GM19452 (cell line): ENCODE measurements around the gene TMIE.

Source experiments
- ATAC-seq: cut with Tn5 transposase; IDR thresholded peaks from one replicate; pipeline ENCODE4 v1.9.1; 2021; ENCODE audit not compliant: unreplicated experiment

Gene TMIE

DNA sequence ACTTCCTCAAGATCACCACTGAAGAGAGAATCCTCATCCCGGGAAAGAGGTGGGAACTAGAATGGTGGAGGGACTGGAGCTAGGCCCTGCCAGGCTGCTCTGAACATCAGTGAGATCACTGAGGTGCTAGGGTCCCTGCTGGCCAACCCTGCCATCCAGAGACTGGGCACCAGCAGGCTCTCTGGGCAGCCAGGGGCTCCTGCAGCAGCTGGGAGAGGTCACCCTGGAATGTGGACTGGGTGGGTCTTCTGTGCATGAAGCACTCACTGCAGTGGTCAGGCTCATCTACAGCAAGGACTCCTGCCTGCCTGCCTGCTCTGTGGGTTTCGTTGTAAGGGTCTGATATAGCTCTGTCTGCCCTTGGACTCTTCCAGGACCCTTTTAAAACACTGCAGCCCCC lies 32.6 kb upstream of the TMIE start:
- ATAC-seq, result no peak

DNA sequence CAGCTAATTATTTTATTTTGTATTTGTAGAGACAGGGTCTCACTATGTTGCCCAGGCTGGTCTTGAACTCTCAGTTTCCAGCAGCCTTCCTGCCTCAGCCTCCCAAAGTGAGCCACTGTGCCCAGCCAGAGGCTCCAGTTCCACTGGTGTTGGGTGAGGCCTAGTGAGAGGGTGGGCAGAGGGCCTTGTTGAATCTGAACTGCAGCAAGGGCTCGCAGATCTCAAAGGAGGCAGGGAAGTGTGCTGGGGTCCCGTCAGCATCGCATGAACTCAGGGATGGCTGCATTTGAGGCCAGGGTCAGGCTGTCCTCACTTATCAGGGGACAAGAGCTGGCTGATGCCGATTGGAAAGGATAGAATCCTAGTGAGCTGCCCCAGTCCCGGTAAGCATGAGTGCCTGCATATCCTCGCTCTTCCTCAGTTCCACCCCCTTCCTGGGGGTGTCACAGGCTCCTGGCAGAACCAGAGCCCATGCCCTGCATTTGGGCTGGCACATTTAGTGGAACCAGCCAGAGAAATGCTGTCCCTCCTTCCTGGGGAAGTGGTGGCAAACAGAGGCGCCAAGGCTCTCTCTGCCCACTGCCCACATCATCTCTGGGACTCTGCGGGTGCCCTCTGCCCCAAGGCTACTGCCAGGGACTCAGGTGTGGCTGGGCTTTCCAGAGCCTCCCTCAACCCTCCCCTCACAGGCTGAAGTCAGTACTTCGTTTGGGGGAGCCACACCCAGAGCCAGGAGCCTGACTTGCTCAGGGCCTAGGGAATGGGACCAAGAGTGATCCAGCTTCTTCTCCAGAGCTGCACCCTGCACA lies 31.8 kb upstream of the TMIE start:
- no peak for ATAC-seq

DNA sequence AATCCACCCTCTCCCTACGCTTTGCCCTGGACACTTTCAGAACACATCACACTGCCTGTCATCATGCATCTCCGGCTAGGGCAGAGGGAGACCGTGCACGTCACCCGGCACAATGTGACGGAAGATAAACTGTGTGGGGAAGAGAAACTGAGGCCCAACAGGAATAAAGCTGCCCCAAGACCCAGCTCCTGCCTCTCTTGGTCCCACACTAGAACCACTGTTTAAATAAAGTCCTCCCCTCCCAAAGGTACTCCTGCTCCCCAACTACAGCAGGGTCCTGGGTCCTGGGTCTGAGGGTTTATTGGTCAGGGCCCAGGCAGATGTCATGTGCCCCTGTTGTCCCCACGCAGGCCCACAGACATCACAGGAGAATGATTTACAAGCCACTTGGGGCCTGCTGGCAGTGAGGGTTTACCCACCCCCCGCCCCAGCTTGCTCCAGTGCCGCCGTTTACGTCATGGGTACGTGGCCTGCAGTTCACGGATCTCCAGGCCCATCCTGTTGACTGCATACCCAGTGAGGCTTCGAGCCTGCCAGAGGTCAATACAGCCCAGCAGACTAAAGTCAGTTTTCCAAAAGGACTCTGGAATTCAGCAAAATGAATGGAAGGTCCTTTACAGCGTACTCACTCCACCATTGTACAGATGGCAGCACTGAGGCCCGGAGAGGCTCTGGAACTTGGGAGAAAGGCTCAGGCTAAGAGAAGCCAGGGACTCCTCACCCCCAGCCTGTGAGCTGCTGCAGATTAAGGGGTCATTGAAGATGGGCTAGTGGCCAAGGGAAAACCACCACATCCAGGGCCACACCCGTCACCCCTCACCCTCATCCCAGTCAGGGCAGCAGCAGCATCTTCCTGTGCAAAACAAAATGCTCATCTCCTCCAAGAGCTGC lies 30.9 kb upstream of the TMIE start:
- ATAC-seq, result no peak

DNA sequence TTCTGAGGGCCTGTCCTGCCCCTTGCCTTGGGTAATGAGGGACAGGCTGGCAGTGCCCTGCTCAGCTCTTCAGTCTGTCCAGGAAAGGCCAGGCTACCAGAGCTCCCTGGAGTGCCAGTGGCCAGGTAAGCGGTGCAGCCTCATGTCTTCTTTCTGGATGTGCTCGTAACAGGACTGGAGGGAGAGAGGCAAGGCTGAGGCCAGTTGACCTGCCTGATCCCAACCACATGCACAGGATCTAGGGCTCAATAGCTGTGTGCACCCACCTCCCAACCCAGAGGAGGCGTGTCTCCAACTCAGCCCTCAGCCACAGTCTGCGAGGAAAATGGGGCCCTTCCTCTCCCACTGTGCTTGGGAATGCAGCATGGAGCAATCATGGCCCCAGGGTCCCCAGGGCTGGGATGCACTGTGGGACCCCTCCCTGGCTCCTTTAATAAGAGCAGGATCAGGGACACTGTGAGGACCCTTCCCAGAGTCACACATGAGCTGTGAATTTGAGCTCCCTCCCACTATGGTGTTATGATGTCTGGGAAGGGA lies 30.2 kb upstream of the TMIE start:
- ATAC-seq, result no peak

DNA sequence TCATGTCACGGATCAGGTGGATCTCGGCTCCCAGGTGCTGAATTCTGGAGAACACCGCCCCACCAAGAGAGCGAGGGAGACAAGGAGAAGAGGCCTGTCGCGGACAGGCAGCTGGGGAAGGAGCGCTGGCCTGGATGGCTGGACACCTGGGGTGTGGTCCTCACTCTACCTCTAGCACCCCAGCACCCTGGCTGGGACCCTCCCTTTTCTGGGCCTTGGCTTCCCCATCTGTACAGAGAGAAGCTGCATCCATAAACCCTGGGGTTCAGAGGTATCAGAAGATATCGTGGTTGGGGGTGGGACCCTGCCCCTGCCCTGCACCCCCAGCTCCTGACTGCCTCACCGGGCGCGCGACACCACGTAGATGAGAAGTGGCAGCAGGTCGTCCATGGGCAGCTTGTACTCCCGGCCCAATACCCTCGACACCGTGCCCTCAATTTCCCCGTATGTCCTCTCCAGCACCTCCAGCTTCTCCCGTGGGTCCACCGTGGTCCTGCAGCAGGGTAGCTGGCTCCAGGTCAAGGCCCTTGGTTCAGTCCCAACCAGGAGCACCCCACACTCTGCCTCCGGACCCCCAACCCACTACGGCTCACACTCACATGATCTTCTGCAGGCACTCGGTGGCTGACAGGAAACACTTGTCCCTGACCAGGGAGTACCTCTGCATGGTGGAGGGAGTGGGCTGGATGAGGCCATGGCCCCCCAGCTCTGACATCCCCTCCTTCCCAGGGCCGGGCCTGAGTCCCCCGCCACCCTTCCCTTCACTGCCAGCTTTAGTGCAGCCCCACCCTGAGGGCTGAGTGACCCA lies 29.4 kb upstream of the TMIE start:
- no peak for ATAC-seq

DNA sequence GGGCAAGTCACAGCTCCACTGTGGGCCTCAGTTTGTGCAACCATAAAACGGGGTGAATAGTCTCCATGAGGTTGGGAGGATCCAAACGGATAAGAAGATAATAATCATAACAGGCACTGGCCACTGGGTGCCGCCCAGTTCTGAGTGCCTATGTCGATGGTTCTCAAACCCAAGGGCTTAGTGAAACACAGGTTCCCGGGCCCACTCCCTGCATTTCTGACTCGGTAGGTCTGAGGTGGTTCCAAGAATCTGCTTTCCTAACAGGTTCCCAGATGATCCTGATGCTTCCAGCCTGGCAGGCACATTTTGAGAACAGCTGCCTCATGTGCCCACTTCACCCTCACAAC lies 28.9 kb upstream of the TMIE start:
- no peak for ATAC-seq

DNA sequence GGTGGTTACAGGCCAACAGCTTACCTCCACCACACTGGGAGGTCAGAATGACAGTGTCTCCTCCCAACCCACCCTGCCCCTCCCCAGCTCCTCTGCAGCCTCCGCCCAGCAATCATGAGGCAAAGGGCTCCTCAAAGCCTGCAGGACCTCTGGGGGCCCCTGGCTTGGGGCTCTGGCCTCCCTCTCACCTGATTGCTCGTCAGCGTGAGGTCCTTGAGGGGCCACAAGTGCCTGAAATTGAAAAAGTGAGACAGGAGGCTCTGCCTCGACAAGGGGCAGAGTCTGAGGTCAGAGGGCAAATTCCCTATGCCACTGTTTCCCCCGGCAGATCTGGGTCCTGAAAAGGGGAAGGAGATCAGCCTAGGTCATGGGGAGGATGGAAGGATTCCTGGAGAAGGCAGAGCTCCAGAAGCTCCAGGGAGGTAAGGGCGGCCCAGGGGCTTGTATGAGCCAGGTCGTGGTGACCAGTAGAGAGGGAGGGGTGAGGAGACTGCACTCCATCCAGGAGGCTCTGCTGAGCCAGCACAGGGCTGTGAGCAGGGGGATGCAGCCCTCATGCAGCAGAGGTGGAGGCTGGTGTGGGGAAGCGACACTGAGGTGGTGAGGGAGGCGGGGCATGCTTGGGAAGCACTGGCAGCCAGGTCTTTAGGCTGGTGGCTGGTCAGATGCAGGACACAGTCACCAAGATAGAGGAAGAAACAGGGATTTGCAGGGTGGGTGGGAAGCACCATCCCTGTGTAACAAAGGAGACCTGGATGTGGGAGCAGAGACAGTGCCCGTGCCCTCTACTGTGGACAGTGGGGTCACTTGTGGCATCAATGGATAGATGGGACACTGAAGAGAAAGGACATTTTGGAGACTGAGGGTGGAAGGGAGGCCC lies 27.8 kb upstream of the TMIE start:
- no peak for ATAC-seq

DNA sequence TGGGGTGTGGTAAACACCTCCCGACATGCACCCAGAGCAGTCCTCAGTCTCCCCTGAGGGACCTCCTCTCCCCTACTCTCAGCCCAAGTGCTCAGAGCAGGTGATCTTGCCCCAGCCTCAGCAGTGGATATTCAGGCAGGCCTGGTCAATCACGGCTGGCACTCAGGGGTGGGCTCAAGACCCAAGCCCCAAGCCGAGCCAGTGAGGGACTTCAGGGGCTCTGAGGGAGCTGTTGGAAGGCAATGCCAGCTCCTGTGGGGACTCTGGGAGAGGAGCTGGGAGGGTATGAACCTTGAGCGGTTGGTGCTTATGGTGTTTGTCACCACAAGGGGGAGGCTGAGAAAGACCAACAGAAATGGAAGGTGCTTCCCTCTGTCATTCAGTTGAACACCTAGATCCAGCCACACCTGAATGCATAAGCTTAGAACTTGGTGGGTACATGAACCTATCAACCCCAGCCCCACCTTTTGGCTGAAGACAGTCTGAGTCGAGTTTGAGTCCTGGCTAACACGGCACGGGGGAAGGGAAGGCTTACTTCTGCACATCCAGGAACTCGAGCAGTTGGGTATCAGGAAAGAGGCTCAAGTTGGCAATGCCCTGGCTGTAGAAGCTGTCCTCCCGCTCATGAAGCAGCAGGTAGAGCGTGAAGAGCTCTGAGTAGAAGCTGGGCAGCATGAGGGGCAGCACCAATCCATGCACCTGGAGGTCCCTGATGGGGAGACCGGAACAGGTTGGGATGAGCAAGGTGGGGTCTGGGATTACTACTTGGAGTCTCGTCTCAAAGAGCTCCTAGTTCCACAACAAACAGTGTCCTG lies 27.0 kb upstream of the TMIE start:
- no peak for ATAC-seq

DNA sequence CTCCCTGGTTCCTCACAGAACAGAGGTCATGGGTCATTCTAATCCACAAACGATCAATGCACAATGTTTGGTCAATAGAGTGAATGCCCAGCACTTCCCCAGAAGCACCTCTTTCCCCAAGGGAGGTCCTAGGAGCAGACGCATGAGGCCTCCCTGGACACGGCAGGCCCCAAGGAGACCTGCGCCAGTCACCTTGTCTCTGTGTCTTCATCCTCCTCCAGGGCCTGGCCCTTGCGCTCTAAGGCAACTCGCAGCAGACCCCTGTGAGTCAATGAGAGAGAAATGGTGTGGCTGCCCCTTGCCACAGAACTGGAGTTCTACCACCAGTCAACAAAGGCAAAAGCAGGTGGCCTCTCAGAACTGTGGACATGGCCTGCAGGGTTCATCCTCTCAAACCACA lies 25.8 kb upstream of the TMIE start:
- no peak for ATAC-seq

DNA sequence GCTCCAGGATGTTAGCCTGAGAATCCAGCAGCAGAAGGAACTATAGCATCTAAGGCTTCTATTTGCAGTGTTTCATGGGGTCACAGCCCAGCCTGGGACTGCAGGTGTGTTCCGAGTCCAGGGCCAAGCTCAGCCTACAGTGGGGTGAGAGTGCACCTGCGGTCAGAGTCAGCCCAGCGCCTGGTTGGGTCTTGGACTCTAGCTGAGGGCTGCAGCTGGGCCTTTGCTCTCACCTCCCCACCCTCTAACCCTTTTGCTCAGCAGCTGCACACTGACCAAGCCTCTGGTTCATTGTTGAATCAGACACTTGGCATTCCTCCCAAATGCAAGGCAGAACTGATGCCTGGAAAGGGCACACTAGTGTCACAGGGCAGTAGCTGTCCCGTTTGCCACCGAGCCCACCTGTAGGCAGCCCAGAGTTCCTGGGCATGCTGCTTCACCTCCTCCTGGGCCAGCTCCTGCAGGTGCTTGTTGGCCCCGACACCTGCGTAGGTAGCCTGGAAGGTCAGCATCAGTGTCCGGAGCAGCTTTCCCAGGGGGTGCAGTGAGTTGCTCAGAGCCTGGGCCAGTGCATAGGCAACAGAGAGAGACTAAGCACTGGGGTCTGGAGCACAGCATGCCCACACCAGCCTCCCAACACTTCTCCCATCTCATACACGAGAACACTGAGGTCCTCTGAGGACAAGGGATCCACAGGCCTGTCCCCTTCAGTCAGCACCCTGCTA lies 25.2 kb upstream of the TMIE start:
- no peak for ATAC-seq

DNA sequence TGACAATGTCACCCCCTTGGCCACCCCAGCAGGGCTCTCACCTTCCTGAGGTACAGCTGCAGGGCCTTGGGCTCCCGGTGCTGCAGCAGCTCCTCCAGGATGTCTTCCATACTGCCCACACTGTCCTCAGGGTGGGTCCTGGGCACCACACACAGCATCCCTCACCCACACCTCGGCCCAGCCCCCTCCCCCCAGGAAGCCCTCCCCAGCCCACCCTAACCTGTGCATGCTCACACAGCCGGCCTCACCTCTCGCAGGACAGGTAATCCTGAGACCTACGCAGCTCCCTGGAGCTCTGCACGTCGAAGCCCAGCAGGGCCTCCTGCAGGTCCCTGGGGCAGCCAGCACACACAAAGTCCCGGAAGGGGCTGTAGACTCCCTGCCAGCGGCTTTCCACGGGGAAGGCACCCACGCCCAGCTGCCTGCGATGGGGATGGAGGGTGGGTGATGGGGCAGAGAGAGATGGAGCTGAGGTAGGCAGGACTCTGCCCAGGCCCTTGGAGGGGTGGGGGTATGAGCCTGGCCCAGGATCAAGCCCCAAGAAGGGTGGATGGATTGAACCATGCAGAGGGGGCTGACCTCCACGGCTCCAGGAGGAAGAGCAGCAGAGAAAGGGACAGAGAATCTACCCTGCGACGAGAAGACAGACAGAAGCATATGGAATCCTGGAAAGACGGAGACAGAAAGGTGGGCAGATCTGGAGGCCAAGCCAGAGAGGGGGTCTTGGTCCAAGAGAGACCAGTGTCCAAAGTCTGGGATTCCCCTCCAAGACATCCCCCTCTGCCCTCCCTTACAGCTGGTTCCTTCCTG lies 24.4 kb upstream of the TMIE start:
- ATAC-seq, result no peak

DNA sequence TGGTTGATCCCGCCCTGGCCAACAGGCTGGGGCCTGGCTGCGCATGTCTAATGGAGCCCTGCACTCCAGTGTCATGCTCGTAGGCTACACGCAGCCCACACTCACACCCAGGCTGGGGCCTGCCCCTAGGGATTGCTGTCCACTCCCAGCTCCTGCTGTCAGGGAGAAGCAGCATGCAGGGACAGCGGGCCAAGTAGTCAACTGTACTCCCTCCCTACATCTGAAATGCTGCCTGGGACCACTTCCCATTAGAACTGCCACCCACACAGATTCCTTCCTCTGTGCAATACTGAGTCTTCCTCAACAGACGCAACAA lies 23.8 kb upstream of the TMIE start:
- no peak for ATAC-seq

DNA sequence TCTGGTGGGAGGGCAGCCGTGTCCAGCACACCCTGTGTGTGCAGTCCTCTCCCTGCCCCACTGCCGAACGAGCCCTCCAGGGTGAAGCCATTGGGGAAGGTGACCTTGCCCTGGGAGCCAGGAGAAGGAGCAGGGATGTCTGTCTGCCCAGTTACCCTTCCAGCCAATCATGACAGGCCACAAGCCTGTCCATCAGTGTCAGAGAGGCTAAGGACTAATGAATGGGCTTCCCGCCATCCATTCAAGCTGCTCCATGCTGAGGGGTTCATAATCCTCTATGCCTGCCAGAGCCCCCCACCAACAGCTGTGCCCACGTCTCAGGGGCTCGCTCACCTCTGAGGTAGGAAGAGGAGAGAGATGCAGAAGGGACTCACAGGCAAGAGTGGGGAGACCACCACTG lies 22.9 kb upstream of the TMIE start:
- ATAC-seq, result no peak

DNA sequence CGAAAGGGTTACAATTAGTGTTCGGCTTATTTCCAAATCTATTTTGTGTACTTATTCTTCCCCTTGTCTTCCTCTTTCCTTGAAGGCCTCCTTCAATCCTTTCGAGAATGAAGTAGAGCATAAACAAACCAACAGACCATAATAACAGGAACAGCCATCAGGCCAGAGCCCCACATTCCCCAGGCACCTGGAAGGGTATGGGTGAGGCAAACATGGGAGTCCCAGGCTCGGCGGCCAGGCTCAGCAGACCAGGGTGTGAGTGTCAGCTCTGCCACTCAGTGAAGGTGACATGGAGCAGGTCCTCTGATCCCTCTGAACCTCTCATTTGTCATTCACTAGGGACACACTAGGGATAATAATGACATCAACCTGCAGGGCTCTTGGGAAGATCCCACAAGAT lies 21.5 kb upstream of the TMIE start:
- no peak for ATAC-seq

DNA sequence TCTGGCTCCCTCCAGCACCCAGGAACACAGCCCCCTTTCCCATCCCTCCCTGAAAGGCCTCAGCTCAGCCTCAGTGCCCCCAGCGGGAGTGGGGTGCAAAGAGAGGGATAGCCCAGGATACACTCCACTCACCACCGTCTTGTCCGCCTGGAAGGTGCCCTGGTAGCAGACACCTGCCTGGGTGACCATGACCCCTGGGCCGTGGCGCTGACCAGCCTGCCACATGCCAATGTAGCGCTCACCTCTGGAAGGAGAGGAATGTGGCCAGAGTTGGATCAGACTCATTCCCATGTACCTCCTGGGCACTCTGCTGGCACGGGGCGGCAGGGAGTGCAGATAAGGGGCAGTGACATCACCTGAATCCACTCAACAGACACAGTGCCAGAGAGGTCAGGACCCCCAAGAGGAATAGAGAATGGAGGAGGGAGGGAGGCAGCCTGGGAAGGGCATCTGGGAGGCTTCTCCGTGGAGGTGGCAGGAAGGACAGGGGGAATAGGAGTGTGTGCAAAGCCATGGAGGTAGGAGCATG lies 20.8 kb upstream of the TMIE start:
- no peak for ATAC-seq

DNA sequence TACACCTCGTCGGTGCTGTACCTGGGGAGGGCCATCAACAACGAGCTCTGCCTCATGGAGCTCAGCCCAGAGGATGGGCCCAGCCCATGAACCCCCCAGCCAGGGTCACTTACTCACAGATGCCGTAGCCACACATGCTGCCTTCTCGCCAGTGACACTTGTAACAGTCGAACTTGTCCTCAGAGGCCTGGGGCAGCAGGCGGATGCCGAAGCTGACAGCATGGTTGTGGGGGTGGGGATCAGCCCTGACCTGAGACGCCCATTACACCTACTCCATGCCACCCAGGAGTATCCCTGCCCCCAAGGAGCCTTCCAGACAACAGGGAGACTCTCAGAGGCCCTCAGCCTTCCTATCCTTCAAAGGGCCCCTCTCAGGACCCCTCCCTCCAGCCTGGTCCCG lies 19.8 kb upstream of the TMIE start:
- ATAC-seq, result no peak

DNA sequence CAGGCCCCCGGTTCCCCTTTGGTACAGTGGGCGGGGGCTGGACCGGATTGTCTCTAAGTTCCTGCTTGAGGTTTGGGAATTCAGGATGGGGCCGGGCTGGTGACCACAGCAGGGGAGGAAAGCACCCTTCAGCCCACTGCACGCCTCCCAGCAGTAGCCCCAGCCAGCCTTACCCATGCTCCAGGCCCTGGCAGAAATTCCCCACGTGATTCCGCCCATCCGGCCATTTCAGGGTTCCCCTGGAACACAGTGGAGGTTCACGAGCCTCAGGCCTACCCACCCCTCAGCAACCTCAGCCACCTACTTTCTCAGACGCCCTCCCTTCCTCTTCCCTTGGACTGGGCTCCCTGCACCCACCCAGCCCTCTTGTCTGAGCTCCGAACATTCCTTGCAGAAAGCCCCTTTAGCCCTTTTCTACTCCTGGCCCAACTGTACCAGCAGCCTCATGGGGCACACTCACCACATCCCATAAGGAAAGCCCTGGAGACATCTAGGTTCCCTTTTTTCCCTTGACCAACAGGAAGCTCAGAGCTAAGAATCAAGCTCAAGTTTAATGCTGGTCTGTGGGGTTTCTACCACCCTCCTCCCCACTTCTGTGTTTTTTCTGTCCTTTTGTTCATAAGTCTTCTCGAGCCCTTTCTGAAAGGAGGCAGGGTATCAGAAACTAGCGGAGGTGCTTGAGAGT lies 19.2 kb upstream of the TMIE start:
- ATAC-seq, result no peak
